ENCODE measurements around the gene KNSTRN.

GRCh38 chr15:40367371-40367685, 15.2 kb upstream of the KNSTRN start:
- TF ChIP-seq, protein P1, sequence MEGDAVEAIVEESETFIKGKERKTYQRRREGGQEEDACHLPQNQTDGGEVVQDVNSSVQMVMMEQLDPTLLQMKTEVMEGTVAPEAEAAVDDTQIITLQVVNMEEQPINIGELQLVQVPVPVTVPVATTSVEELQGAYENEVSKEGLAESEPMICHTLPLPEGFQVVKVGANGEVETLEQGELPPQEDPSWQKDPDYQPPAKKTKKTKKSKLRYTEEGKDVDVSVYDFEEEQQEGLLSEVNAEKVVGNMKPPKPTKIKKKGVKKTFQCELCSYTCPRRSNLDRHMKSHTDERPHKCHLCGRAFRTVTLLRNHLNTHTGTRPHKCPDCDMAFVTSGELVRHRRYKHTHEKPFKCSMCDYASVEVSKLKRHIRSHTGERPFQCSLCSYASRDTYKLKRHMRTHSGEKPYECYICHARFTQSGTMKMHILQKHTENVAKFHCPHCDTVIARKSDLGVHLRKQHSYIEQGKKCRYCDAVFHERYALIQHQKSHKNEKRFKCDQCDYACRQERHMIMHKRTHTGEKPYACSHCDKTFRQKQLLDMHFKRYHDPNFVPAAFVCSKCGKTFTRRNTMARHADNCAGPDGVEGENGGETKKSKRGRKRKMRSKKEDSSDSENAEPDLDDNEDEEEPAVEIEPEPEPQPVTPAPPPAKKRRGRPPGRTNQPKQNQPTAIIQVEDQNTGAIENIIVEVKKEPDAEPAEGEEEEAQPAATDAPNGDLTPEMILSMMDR (conservative IDR thresholded peaks at IDR 0.05; ENCODE audit: low read depth, low read length), result no peak
- TF ChIP-seq POLR2A (IDR thresholded peaks at IDR 0.05; ENCODE audit: low read depth, low read length) (no peak), CEBPB (IDR thresholded peaks at IDR 0.05; ENCODE audit: low read depth, low read length) (no peak), ELK1 (IDR thresholded peaks at IDR 0.05; ENCODE audit: borderline replicate concordance, low read depth, low read length) (no peak), RFX5 (IDR thresholded peaks at IDR 0.05; ENCODE audit: low read depth, low read length) (no peak), MAFK (IDR thresholded peaks at IDR 0.05; ENCODE audit: low read depth, low read length) (no peak), RAD21 (IDR thresholded peaks at IDR 0.05; ENCODE audit: low read length) (no peak), FOS (IDR thresholded peaks at IDR 0.05; ENCODE audit: low read depth, low read length) (no peak), SMC3 (IDR thresholded peaks at IDR 0.05; ENCODE audit: low read depth, low read length) (no peak), NFE2L2 (IDR thresholded peaks at IDR 0.05; ENCODE audit: low read depth, low read length) (no peak)
